Smooth muscle cell of the pulmonary artery (primary cell): ENCODE results near the gene METTL25B. TPM values are rescaled to one million over a fixed set of nuclear protein-coding genes. Genes with fewer than 3 reads are reported as not detected.

Source experiments
- total RNA-seq: library from RNA; depleted of rRNA; stranded (reverse); fragments of >200 nt; gene quantifications from 2 replicates; pipeline ENCODE4 v1.2.3, GENCODE V29; 2014

The METTL25B gene
- 12.4 and 15.2 TPM in 2 replicates for total RNA-seq

DNA sequence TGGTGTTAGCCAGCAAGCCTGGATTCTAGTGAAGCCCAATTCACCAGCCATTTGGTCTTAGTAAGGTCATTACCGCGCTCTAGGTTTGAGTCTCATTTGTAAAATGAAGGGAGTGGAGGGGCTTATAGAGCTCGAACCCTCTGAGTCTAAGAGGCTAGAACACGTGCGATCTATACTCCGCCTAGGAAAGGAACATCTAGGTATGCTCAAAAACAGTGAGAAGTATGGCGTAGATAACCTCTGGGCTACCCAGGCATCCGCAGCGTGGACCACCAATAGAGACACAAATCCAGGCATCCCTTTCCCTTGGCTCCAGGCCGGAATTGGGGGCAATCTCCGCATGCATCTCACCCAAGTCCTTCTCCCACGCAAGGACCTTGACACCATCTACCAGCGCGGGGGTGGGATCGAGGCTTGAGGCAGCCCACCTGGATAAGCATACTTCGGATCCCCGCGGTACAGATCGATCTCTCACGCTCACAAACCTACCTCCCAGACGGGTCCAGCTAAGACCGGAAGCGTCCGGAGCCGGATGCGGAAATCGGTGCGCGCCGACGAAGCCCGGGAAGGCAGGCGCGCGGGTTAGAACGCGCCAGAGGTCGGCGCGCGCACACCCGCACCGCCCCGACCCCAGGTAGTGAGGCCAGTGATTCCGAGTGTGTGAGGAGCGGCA, at the start of gene METTL25B:
METTL25B (plus strand) TSS at position 544 of the 673 bp plus-strand sequence. CDS start 636 bp downstream, outside the sequence.

DNA sequence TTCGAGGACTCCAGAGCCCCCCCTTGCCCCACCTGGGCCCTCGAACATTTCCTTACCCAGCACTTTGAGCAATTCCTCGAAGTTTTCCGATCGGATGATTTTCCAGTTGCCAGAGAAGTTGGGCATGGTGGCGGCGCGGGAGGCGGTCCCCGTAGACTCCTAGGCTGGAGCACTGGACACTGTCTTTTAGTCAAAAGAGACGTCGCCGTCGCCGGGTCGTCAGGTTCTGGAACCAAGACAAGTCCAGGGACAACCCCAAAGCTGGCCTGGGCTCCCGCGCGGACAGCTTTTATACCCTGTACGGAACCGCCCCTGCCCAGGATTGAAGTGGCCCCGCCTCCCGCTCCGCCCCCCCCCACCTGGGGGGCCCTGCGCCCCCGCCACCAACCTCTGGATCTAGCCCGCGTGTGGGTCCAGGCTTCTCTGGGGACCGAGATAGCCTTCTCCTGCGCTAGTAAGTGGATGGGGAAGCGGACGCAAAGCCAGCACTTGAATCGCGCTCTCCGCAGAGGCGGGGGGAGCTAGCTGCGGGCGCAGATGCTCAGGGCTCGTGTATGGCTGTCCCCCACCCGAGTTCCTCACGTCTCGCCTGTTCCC, 22.9 kb upstream of the METTL25B start, which contains the start of gene CRABP2:
CRABP2 (minus strand) TSS at position 263 of the 597 bp plus-strand sequence; CDS start at position 126, 137 bp downstream.

DNA sequence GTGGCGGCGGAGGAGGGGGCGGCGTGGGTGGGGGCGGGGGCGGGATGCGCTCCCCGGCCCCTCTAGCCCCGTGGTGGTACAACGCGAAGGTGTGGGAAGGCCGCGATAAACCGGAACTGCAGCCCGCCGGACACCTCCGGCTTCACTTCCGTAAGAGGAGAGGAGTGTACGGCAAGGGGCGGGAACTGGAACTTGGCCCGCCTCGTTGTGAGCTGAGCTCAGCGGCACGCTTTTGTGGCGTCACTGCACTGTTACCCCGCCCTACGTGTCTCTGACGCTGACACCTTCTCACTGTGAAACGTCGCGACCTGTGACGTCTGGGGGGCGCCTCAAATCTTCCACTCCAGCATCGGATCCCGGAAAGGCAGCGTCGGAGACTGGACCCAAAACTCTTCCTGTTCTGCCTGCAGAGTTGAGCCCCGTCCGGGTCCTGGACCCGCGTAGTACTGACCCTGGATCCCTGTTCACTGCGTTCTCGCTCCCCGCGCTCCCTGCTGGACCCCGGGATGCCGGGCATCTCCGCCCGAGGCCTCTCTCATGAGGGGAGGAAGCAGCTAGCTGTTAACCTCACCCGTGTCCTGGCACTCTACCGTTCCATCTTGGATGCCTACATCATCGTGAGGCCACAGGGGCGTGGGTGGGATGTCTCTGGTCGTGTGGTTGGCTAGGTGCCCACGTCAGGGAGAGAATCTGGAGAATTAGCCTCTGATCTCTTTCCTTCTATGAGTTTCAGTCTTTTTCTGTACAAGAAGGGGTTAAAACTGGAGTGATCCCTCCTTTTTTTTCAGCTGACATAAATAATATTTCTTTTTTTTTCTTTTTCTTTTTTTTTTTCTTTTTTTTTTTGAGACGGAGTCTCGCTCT, 562 bp downstream of the METTL25B start, which contains the start of gene ISG20L2:
ISG20L2 (minus strand) TSS at position 168 of the 864 bp plus-strand sequence. CDS start 1,114 bp downstream, outside the sequence.

DNA sequence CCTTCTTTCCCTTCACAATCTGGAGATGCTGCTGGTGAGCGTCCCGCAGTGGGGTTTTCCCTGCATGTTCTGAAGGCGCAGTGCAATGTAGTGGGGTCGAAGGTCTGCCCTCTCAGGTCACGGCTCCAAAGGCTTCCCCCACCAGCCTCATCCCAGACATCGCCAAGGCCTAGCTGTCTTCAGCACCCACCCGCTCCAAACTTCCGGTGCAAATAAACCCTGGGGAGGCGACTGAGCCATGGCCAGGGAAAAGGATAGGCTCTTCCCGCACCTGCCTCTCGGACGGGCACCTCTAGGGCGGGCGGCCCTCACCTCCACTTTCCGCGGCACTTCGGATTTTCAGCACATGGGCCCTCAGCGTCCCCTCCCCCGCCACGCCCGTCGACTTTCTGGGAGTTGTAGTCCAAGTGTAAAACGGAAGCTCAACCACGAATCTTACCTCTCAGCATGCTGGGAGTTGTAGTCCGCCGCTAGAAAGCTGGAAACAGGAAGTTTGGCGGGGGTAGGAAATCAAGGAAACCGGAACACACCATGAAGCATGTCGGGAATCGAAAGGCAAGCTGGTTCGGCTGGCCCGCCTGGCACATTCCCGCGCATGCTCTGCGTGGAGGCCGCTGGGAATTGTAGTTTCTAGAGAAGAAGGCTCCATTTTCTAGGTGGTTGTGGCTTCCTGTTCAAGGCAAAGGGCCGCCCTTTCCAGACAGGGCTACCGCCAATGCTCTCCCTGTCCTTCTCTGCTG, 12.6 kb downstream of the METTL25B start, which contains the start of gene MRPL24:
MRPL24 (minus strand) TSS at position 348 of the 740 bp plus-strand sequence. CDS start 2,384 bp downstream, outside the sequence.

GRCh38 chr1:156751451-156751756, 23.1 kb downstream of the METTL25B start, which contains the start of gene HDGF:
Gene HDGF, minus strand, starts transcription at chr1:156751675. Its CDS starts 246 bp downstream, at chr1:156751429.

DNA sequence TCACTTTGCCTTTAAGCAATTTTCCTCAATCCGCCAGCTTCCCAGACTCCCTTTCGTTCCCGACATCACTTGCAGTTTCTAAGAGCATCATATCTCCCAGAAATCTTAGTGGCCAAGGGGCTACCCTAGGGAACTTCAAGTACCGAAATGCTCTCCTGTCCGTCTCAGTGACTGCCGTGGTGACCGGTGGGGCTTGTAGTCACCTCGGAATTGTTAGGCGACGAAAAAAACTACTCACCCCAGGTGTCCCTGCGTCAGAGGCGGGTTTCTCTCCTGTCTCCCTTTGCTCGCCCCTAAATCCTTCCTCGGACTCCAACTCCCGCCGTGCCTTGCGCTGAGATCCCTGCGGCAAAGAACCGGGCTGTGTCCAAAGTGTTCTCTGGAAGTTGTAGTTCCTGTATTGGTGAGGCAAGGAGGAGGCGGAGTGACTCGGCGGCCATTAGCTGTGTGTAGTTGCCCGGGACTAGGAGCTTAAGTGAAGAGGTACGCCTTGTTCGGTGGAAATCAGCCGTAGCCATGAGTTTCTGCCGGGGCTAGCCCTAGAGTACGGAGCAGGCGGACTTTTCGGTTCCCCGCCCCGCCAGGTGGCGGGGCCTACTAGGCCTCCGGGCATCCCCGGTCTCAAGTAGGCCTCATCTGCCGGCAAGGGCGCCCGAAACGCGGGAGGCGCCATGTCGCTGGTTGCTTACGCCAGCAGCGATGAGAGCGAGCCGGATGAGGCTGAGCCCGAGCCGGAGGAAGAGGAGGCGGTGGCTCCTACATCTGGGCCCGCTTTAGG, 39.0 kb downstream of the METTL25B start, which contains the start of gene PRCC:
PRCC (plus strand) TSS at position 435 of the 778 bp plus-strand sequence; CDS start at position 672, 237 bp downstream.

Other genes starting within 250 kb of the METTL25B start
- 11.8 and 13.9 TPM in 2 replicates for gene MEF2D, start 227.7 kb upstream of the METTL25B start, total RNA-seq
- 6.0 and 16.6 TPM in 2 replicates for gene IQGAP3, start 155.9 kb upstream of the METTL25B start, total RNA-seq
- not detected in 2 replicates for gene TTC24, start 148.7 kb upstream of the METTL25B start, total RNA-seq
- gene NAXE, start 136.7 kb upstream of the METTL25B start, total RNA-seq: 49.4 and 59.5 TPM in 2 replicates
- 8.7 and 18.0 TPM in 2 replicates for gene GPATCH4, start 127.0 kb upstream of the METTL25B start, total RNA-seq
- gene HAPLN2, start 109.1 kb upstream of the METTL25B start, total RNA-seq: not detected in 2 replicates
- not detected in 2 replicates for gene BCAN, start 86.4 kb upstream of the METTL25B start, total RNA-seq
- 43.7 and 57.4 TPM in 2 replicates for gene NES, start 51.1 kb upstream of the METTL25B start, total RNA-seq
- 13.8 and 24.8 TPM in 2 replicates for gene CRABP2, start 22.9 kb upstream of the METTL25B start, total RNA-seq
- gene ISG20L2, start 297 bp downstream of the METTL25B start, total RNA-seq: 8.9 and 10.9 TPM in 2 replicates
- gene MRPL24, start 12.6 kb downstream of the METTL25B start, total RNA-seq: 35.4 and 54.9 TPM in 2 replicates
- gene HDGF, start 23.2 kb downstream of the METTL25B start, total RNA-seq: 125 and 164 TPM in 2 replicates
- gene PRCC, start 39.1 kb downstream of the METTL25B start, total RNA-seq: 15.6 and 15.8 TPM in 2 replicates
- 0.13 TPM in 1 of 2 replicates, not detected in the other for gene SH2D2A, start 88.4 kb downstream of the METTL25B start, total RNA-seq
- gene INSRR, start 130.6 kb downstream of the METTL25B start, total RNA-seq: under 0.01 TPM in 1 of 2 replicates, not detected in the other
- 0.03 and 0.07 TPM in 2 replicates for gene NTRK1, start 132.4 kb downstream of the METTL25B start, total RNA-seq
- gene PEAR1, start 165.2 kb downstream of the METTL25B start, total RNA-seq: 12.7 and 15.9 TPM in 2 replicates
- 0.13 TPM in 1 of 2 replicates, not detected in the other for gene LRRC71, start 192.2 kb downstream of the METTL25B start, total RNA-seq